GM12878 (cell line): ENCODE measurements around the gene RPUSD3. TPM values are rescaled to one million over a fixed set of nuclear protein-coding genes. Genes with fewer than 3 reads are reported as not detected.

ENCODE experiments used
- ATAC-seq: fragments of 200-7000 bp; cut with Tn5 transposase; 3 replicates; pipeline ENCODE4 v1.9.1; 2020; ENCODE audit warnings: mild to moderate bottlenecking, moderate library complexity
- BruUV-seq: library from RNA; stranded (reverse); fragments of 400-500 nt; replicated peaks from 2 replicates; lab custom pipeline; 2021; lab: Mats Ljungman, UMichigan
- CTCF ChIA-PET: fragments of 300-600 bp; sonication (Branson Sonifier 250); formaldehyde crosslinking; extraction: SDS; loops from one replicate; lab custom pipeline; 2021; ENCODE audit warnings: inconsistent platforms; lab: Yijun Ruan, JAX
- POLR2A ChIA-PET: fragments of 350-600 bp; formaldehyde crosslinking; extraction: SDS; loops from one replicate; lab custom pipeline; 2021; ENCODE audit warnings: inconsistent platforms; lab: Charles Lee
- RAD21 ChIA-PET: fragments of 300-600 bp; sonication (Branson Sonifier 250); formaldehyde crosslinking; loops from one replicate; lab custom pipeline; 2023; ENCODE audit warnings: antibody characterized with exemption; ENCODE audit not compliant: unreplicated experiment; lab: Charles Lee
- SMC1A ChIA-PET: fragments of 300-600 bp; sonication (Branson Sonifier 250); formaldehyde crosslinking; loops from one replicate; lab custom pipeline; 2023; ENCODE audit not compliant: unreplicated experiment, uncharacterized antibody; lab: Charles Lee
- DNase-seq: peaks from one replicate; pipeline ENCODE4 v3.0.0-alpha.2; 2011; ENCODE audit warnings: low read depth, low spot score
- FAIRE-seq: peaks from 3 replicates; lab custom pipeline; 2011; peaks lifted over from hg19 to GRCh38; lab: Jason Lieb, UNC
- H2AFZ ChIP-seq: 2 replicates; pipeline ENCODE4 v1.6.0; 2011; ENCODE audit warnings: low read depth, low read length, control low read depth; ENCODE audit not compliant: control insufficient read depth
- H3K27ac ChIP-seq: 2 replicates; pipeline ENCODE4 v1.5.1; 2011; ENCODE audit warnings: control low read depth; ENCODE audit not compliant: control insufficient read depth, insufficient read depth
- H3K27me3 ChIP-seq, 2 experiments: replicated peaks in 1 of 2; 2 replicates each; pipeline versions ENCODE4 v1.6.0 to v1.6.1; 2011; ENCODE audit warnings: low read length in 1 of 2; ENCODE audit not compliant: control insufficient read depth in 2 of 2, insufficient read depth in 2 of 2
- H3K36me3 ChIP-seq, 2 experiments: 2 replicates each; pipeline ENCODE4 v1.5.1; 2011; ENCODE audit warnings: low read length in 1 of 2; ENCODE audit not compliant: control insufficient read depth in 2 of 2, insufficient read depth in 2 of 2
- H3K4me1 ChIP-seq: 2 replicates; pipeline ENCODE4 v1.6.1; 2011; ENCODE audit warnings: mild to moderate bottlenecking, low read length, moderate library complexity, mixed read lengths; ENCODE audit not compliant: control insufficient read depth, insufficient read depth
- H3K4me2 ChIP-seq: 2 replicates; pipeline ENCODE4 v1.6.0; 2011; ENCODE audit warnings: control low read depth; ENCODE audit not compliant: control insufficient read depth, insufficient read depth
- H3K4me3 ChIP-seq: fragments of 200-600 bp; sonication (generic); 2 replicates; pipeline ENCODE4 v1.5.1; 2016
- H3K79me2 ChIP-seq: 2 replicates; pipeline ENCODE4 v1.6.0; 2011; ENCODE audit warnings: low read length; ENCODE audit not compliant: control insufficient read depth, insufficient read depth
- H3K9ac ChIP-seq: 2 replicates; pipeline ENCODE4 v1.8.0; 2011; ENCODE audit warnings: low read length, control low read depth, mixed read lengths; ENCODE audit not compliant: control insufficient read depth, insufficient read depth
- H3K9me3 ChIP-seq: replicated peaks from 3 replicates; pipeline ENCODE4 v1.5.1; 2011; ENCODE audit warnings: mild to moderate bottlenecking, low read length; ENCODE audit not compliant: control insufficient read depth, insufficient read depth
- H4K20me1 ChIP-seq: 2 replicates; pipeline ENCODE4 v1.6.0; 2011; ENCODE audit not compliant: control insufficient read depth, insufficient read depth
- BACH1 ChIP-seq: fragments of 450-650 bp; IDR thresholded peaks from 2 replicates; pipeline ENCODE4 v1.6.1; 2017; ENCODE audit warnings: mild to moderate bottlenecking, borderline replicate concordance
- BHLHE40 ChIP-seq, 2 experiments: fragments of 450-650 bp in 1 of 2; IDR thresholded peaks; 2 replicates each; pipeline ENCODE4 v1.6.1; 2011 to 2017; ENCODE audit warnings: low read depth in 2 of 2, borderline replicate concordance in 1 of 2, improper control_type of control experiment in 1 of 2, low read length in 1 of 2, mild to moderate bottlenecking in 1 of 2
- CTCF ChIP-seq, 3 experiments: IDR thresholded peaks in 2 of 3; conservative IDR thresholded peaks in 1 of 3; 2 replicates each; pipeline ENCODE4 v1.5.1; 2011; ENCODE audit warnings: low read depth in 3 of 3, low read length in 3 of 3, mild to moderate bottlenecking in 3 of 3, control low read depth in 2 of 3, moderate library complexity in 2 of 3, inconsistent platforms in 1 of 3, mixed read lengths in 1 of 3; ENCODE audit not compliant: control insufficient read depth in 2 of 3, insufficient read depth in 1 of 3; ENCODE audit errors: extremely low read depth in 1 of 3
- FOS ChIP-seq: IDR thresholded peaks from 3 replicates; pipeline ENCODE4 v1.6.1; 2011; ENCODE audit warnings: borderline replicate concordance; ENCODE audit not compliant: insufficient read length; ENCODE audit errors: extremely low read depth
- HCFC1 ChIP-seq: fragments of 150-350 bp; IDR thresholded peaks from 2 replicates; pipeline ENCODE4 v1.6.1; 2014; ENCODE audit warnings: low read length
- KDM1A ChIP-seq: fragments of 200-600 bp; sonication (generic); IDR thresholded peaks from 2 replicates; pipeline ENCODE4 v1.6.1; 2016; ENCODE audit warnings: borderline replicate concordance
- MXI1 ChIP-seq: fragments of 150-350 bp; IDR thresholded peaks from 2 replicates; pipeline ENCODE4 v1.6.1; 2011; ENCODE audit warnings: low read depth, mild to moderate bottlenecking, inconsistent platforms, low read length, improper control_type of control experiment
- MYC ChIP-seq: IDR thresholded peaks from 2 replicates; pipeline ENCODE4 v1.6.1; 2011; ENCODE audit warnings: mild to moderate bottlenecking, low read length, moderate library complexity, inconsistent platforms; ENCODE audit not compliant: insufficient read depth, insufficient replicate concordance, insufficient read length, severe bottlenecking
- NFYA ChIP-seq: IDR thresholded peaks from 2 replicates; pipeline ENCODE4 v1.6.1; 2011; ENCODE audit warnings: low read depth, mild to moderate bottlenecking, low read length, improper control_type of control experiment, borderline replicate concordance
- SIN3A ChIP-seq: IDR thresholded peaks from 2 replicates; pipeline ENCODE4 v1.6.1; 2012; ENCODE audit warnings: low read depth, low read length, improper control_type of control experiment
- SUPT20H ChIP-seq: IDR thresholded peaks from 2 replicates; pipeline ENCODE4 v1.6.1; 2011; ENCODE audit warnings: low read depth, mild to moderate bottlenecking, low read length, moderate library complexity, borderline replicate concordance; ENCODE audit not compliant: control insufficient read depth
- ZSCAN29 ChIP-seq: fragments of 450-650 bp; IDR thresholded peaks from 2 replicates; pipeline ENCODE4 v1.6.1; 2017; ENCODE audit warnings: mild to moderate bottlenecking, moderate library complexity
- ZZZ3 ChIP-seq: IDR thresholded peaks from 2 replicates; pipeline ENCODE4 v1.6.1; 2011; ENCODE audit warnings: low read depth; ENCODE audit not compliant: control insufficient read depth, insufficient read length
- WGBS: methylation state at CpG from one replicate; pipeline ENCODE4 v1.1.6; 2016; ENCODE audit warnings: low lambda C conversion rate; ENCODE audit not compliant: insufficient replicate concordance, insufficient coverage; ENCODE audit errors: missing lambda C conversion rate; 5-methylcytosine and 5-hydroxymethylcytosine counted together
- in situ Hi-C: fragments of 300-500 bp; cut with MboI; formaldehyde crosslinking; loops from 9 replicates; pipeline ENCODE4 v1.14.3; 2018; ENCODE audit warnings: mixed read lengths
- intact Hi-C: fragments of 100-400 bp; cut with micrococcal nuclease; formaldehyde crosslinking; loops from one replicate; pipeline ENCODE4 v1.14.2; 2022; ENCODE audit not compliant: unreplicated experiment
- polyA plus RNA-seq, 11 experiments: library from polyadenylated mRNA; depleted of rRNA in 4 of 11; unstranded in 6 of 11; stranded (reverse) in 5 of 11; fragments of >200 nt; fragmentation: Nextera tagmentation in 4 of 11; fragmentation: Illumina TruSeq in 1 of 11; extraction: Ambion mirVana in 4 of 11; extraction: Trizol in 1 of 11; gene quantifications; 1 replicate in 1 of 11; 2 replicates in 10 of 11; pipeline versions ENCODE4 v1.2.1 to v1.2.3, GENCODE V29; 2011 to 2016; ENCODE audit warnings: inconsistent platforms in 2 of 11, missing spikeins in 2 of 11, low read depth in 1 of 11
- total RNA-seq, 4 experiments: library from RNA; depleted of rRNA in 3 of 4; stranded (reverse); fragments of >200 nt in 3 of 4; fragmentation: Illumina TruSeq in 1 of 4; extraction: Trizol in 1 of 4; gene quantifications; 2 replicates each; pipeline versions ENCODE4 v1.2.1 to v1.2.3, GENCODE V29; 2013 to 2021
- TF ChIP-seq, protein P1 (sequence below): fragments of 450-650 bp; IDR thresholded peaks from 2 replicates; pipeline ENCODE4 v1.6.1; 2017; ENCODE audit warnings: borderline replicate concordance
- TF ChIP-seq, protein P2 (sequence below): fragments of 450-650 bp; IDR thresholded peaks from 2 replicates; pipeline ENCODE4 v1.6.1; 2017; ENCODE audit warnings: mild to moderate bottlenecking, low read depth, inconsistent platforms; ENCODE audit not compliant: poor library complexity, severe bottlenecking

Gene RPUSD3
- total and polyA plus RNA-seq, 10 of the 15 experiments (the other 5 are each of a cell fraction or from before 2014, with no cell fraction given) = 6.4 to 72.9 (median 41.8) TPM

GRCh38 chr3:9890249-9891071 lies 46.7 kb upstream of the RPUSD3 start, which contains the start of gene JAGN1:
JAGN1 (plus strand) TSS chr3:9890610; CDS start chr3:9890723, 113 bp downstream.
- ChIA-PET SMC1A (interaction anchor here (0.8 to 2.1 kb wide), 10 partner anchors 10 to 98 kb away, joined by 3 to 13 read pairs (median 4); partner anchors contain the start of genes ARPC4, CIDEC, CRELD1 and IL17RE), POLR2A (interaction anchor here (0.6 to 3.4 kb wide), 15 partner anchors 11 to 496 kb away, joined by 3 to 35 read pairs (median 4); partner anchors contain the start of genes ARPC4, CIDEC, CRELD1 and EMC3), CTCF (interaction anchor here (0.5 to 3.1 kb wide), 4 partner anchors 11 to 288 kb away, joined by 5 to 28 read pairs (median 7); partner anchors contain the start of genes CIDEC and CRELD1), RAD21 (interaction anchor here (0.7 to 2.0 kb wide), 6 partner anchors 10 to 265 kb away, joined by 3 to 17 read pairs (median 4); partner anchors contain the start of genes CIDEC, CRELD1 and EMC3)
- intact Hi-C loops (loop anchor here (2.0 kb wide), 1 partner anchor 42 kb away; the partner anchor contains the start of gene CRELD1), in situ Hi-C loops (no loop called here)
- DNase-seq (peak; percentile 62), FAIRE-seq (peak; percentile 76), ATAC-seq (peak; percentile 90)
- H4K20me1 ChIP-seq = no peaks in the 10 kb centered on the region
- H3K27ac ChIP-seq = peak within 1 kb of the TSS; percentile 98
- H3K27me3 ChIP-seq = no peaks in the 10 kb centered on the region
- H3K4me2 ChIP-seq = peak within 1 kb of the TSS; percentile 69
- H3K36me3 ChIP-seq = peaks cover 2 to 12% of the 10 kb centered on the region in 2 experiments
- peak within 1 kb of the TSS; percentile 99 for H3K9ac ChIP-seq
- BruUV-seq = TSS peak; percentile 80
- peaks cover 34% of the 10 kb centered on the region for H3K79me2 ChIP-seq
- peak within 1 kb of the TSS; percentile 80 for H3K4me3 ChIP-seq
- no peaks in the 10 kb centered on the region for H3K4me1 ChIP-seq
- peak within 1 kb of the TSS; percentile 93 for H2AFZ ChIP-seq
- WGBS = under 1% methylated on average over 54 of the region's 62 CpGs
- no peaks in the 10 kb centered on the region; the same call in 2 of the 3 replicates for H3K9me3 ChIP-seq
- TF ChIP-seq SIN3A (peak; percentile 58; the same call in 1 of the 2 replicates), SUPT20H (no peak), KDM1A (no peak), BACH1 (peak; percentile 99), NFYA (no peak), HCFC1 (peak; percentile 58; the same call in 1 of the 2 replicates), CTCF (IDR thresholded peaks at IDR 0.05 in 2 of 3, conservative IDR thresholded peaks at IDR 0.05 in 1 of 3; ENCODE audit: control insufficient read depth in 2 of 3, extremely low read depth in 1 of 3, insufficient read depth in 1 of 3, low read depth in 3 of 3, low read length in 3 of 3) (peak in 2 of 3 experiments; percentile 4 to 28; a peak in 1 of 6 replicates), ZZZ3 (no peak), FOS (no peak), BHLHE40 (IDR thresholded peaks at IDR 0.05; ENCODE audit: borderline replicate concordance in 1 of 2, low read depth in 2 of 2, low read length in 1 of 2) (peak; percentile 45 to 89; a peak in 3 of 4 replicates), MXI1 (peak; percentile 56; the same call in 1 of the 2 replicates), MYC (peak; percentile 80), ZSCAN29 (no peak)
- TF ChIP-seq, protein P1, sequence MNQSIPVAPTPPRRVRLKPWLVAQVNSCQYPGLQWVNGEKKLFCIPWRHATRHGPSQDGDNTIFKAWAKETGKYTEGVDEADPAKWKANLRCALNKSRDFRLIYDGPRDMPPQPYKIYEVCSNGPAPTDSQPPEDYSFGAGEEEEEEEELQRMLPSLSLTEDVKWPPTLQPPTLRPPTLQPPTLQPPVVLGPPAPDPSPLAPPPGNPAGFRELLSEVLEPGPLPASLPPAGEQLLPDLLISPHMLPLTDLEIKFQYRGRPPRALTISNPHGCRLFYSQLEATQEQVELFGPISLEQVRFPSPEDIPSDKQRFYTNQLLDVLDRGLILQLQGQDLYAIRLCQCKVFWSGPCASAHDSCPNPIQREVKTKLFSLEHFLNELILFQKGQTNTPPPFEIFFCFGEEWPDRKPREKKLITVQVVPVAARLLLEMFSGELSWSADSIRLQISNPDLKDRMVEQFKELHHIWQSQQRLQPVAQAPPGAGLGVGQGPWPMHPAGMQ = no peak
- TF ChIP-seq, protein P2, sequence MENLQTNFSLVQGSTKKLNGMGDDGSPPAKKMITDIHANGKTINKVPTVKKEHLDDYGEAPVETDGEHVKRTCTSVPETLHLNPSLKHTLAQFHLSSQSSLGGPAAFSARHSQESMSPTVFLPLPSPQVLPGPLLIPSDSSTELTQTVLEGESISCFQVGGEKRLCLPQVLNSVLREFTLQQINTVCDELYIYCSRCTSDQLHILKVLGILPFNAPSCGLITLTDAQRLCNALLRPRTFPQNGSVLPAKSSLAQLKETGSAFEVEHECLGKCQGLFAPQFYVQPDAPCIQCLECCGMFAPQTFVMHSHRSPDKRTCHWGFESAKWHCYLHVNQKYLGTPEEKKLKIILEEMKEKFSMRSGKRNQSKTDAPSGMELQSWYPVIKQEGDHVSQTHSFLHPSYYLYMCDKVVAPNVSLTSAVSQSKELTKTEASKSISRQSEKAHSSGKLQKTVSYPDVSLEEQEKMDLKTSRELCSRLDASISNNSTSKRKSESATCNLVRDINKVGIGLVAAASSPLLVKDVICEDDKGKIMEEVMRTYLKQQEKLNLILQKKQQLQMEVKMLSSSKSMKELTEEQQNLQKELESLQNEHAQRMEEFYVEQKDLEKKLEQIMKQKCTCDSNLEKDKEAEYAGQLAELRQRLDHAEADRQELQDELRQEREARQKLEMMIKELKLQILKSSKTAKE = no peak
